D341Med (cell line): ENCODE data around the gene MAST3.

Source experiments
- DNase-seq: peaks from one replicate; pipeline ENCODE4 v3.0.0; 2012; ENCODE audit warnings: low spot score

Gene MAST3

GRCh38 chr19:18112989-18113478, 15.5 kb downstream of the MAST3 start:
- DNase-seq, result peak; percentile 88

- DNase-seq, result no peak
Measured at GRCh38 chr19:18113827-18114226, 16.2 kb downstream of the MAST3 start.

- no peak for DNase-seq
Measured at GRCh38 chr19:18114483-18114882, 16.9 kb downstream of the MAST3 start.

- DNase-seq, result no peak
Measured at GRCh38 chr19:18117364-18117691, 19.8 kb downstream of the MAST3 start.

- peak; percentile 100 for DNase-seq
Measured at GRCh38 chr19:18117692-18118378, 20.3 kb downstream of the MAST3 start.

- DNase-seq, result no peak
Measured at GRCh38 chr19:18118420-18119012, 20.9 kb downstream of the MAST3 start.

- DNase-seq, result no peak
Measured at GRCh38 chr19:18119013-18119716, 21.6 kb downstream of the MAST3 start.

GRCh38 chr19:18119717-18120105, 22.1 kb downstream of the MAST3 start:
- DNase-seq, result no peak

- DNase-seq, result no peak
Measured at GRCh38 chr19:18120127-18120526, 22.5 kb downstream of the MAST3 start.

- no peak for DNase-seq
Measured at GRCh38 chr19:18121166-18121565, 23.6 kb downstream of the MAST3 start.

- no peak for DNase-seq
Measured at GRCh38 chr19:18122424-18122823, 24.8 kb downstream of the MAST3 start.

- no peak for DNase-seq
Measured at GRCh38 chr19:18122860-18123795, 25.6 kb downstream of the MAST3 start.

- no peak for DNase-seq
Measured at GRCh38 chr19:18123819-18124218, 26.2 kb downstream of the MAST3 start.

- DNase-seq, result no peak
Measured at GRCh38 chr19:18126097-18126496, 28.5 kb downstream of the MAST3 start.

- DNase-seq, result no peak
Measured at GRCh38 chr19:18128044-18128443, 30.5 kb downstream of the MAST3 start.

- DNase-seq, result no peak
Measured at GRCh38 chr19:18128805-18129204, 31.2 kb downstream of the MAST3 start.

- no peak for DNase-seq
Measured at GRCh38 chr19:18130523-18131242, 33.1 kb downstream of the MAST3 start.

- DNase-seq, result peak; percentile 78
Measured at GRCh38 chr19:18131841-18132596, 34.4 kb downstream of the MAST3 start.

- no peak for DNase-seq
Measured at GRCh38 chr19:18135712-18136584, 38.4 kb downstream of the MAST3 start.

- DNase-seq, result no peak
Measured at GRCh38 chr19:18137242-18137641, 39.7 kb downstream of the MAST3 start.
